ENCODE measurements around the gene PRIM1. TPM values are rescaled to one million over a fixed set of nuclear protein-coding genes. Genes with fewer than 3 reads are reported as not detected.

Gene PRIM1
- total and polyA plus RNA-seq, 12 donors: 0.78 to 9.1 (median 4.3) TPM

DNA sequence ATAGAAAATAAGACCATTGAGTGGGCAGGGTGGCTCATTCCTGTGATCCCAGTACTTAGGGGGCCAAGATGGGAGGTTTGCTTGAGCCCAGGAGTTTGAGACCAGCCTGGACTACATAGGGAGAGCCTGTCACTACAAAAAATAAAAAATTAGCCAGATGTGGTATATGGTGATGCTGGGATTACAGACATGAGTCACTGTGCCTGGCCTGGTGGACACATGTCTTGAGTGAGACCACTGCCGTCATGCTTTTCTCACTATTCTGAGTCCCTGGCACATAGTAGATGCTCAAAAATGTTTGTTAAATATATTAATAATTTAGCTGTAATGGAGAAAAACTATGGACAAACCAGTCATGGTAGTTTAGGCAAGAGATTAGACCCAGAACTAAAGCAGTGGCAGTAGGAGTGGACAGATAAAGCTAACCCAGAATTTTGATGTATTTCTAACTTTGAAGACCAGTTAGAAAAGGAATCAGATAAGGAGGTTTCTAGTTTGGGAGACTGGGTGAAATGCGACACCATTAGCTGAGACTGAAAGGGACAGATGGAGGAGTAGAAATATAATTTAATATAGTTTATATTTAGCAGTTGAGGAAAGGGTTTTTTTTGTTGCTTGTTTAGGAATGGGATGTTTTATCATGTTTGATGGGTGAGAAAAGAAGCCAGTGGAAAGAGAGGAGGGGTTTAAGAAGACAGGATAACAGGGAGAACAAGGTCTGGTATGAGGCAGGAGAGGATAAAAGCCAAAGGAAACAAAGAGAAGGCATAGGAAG is 56.6 kb downstream of the PRIM1 start:
- Histone ChIP-seq H3K4me3 (no peak overlapping the region), H3K27ac (no peak overlapping the region), H3K36me3 (replicated peaks in 1 of 2) (no peaks in the 10 kb centered on the region), H3K9me3 (replicated peaks in 1 of 3) (no peaks in the 10 kb centered on the region), H3K4me1 (replicated peaks in 1 of 2) (no peaks in the 10 kb centered on the region), H3K27me3 (no peaks in the 10 kb centered on the region)
- TF ChIP-seq, protein P1, sequence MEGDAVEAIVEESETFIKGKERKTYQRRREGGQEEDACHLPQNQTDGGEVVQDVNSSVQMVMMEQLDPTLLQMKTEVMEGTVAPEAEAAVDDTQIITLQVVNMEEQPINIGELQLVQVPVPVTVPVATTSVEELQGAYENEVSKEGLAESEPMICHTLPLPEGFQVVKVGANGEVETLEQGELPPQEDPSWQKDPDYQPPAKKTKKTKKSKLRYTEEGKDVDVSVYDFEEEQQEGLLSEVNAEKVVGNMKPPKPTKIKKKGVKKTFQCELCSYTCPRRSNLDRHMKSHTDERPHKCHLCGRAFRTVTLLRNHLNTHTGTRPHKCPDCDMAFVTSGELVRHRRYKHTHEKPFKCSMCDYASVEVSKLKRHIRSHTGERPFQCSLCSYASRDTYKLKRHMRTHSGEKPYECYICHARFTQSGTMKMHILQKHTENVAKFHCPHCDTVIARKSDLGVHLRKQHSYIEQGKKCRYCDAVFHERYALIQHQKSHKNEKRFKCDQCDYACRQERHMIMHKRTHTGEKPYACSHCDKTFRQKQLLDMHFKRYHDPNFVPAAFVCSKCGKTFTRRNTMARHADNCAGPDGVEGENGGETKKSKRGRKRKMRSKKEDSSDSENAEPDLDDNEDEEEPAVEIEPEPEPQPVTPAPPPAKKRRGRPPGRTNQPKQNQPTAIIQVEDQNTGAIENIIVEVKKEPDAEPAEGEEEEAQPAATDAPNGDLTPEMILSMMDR (IDR thresholded peaks at IDR 0.05): no peak
- no peak for TF ChIP-seq POLR2A (IDR thresholded peaks at IDR 0.05)
- no peak for DNase-seq
- 69 to 80% (median 73%) methylated on average over 2 of the region's 2 CpGs for WGBS, 4 donors
- intact Hi-C loops (cut with DNase I): no loop called here

DNA sequence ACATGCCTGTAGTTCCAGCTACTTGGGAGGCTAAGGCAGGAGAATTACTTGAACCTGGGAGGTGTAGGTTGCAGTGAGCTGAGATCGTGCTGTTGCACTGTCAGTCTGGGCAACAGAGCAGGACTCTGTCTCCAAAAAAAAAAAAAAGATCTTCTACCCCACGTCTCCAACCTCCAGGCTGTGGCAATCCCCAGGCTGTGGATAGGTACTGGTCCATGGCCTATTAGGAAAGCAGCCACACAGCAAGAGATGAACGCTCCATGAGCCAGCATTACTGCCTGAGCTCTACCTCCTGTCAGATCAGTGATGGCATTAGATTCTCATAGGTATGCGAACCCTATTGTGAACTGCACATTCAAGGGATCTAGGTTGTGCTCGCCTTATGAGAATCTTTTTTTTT is 58.0 kb downstream of the PRIM1 start:
- no peak for DNase-seq
- intact Hi-C loops (cut with DNase I): no loop called here
- H3K4me1 ChIP-seq (replicated peaks in 1 of 2): peaks cover 0 to 3% of the 10 kb centered on the region in 2 donors
- no peak overlapping the region for H3K4me3 ChIP-seq
- H3K36me3 ChIP-seq (replicated peaks in 1 of 2): no peaks in the 10 kb centered on the region
- H3K9me3 ChIP-seq (replicated peaks in 1 of 3): no peaks in the 10 kb centered on the region
- no peak overlapping the region for H3K27ac ChIP-seq
- TF ChIP-seq POLR2A (IDR thresholded peaks at IDR 0.05): no peak
- TF ChIP-seq, protein P1 (IDR thresholded peaks at IDR 0.05): no peak
- no peaks in the 10 kb centered on the region for H3K27me3 ChIP-seq
- 87 to 97% (median 91%) methylated on average over 5 of the region's 5 CpGs for WGBS, 4 donors

DNA sequence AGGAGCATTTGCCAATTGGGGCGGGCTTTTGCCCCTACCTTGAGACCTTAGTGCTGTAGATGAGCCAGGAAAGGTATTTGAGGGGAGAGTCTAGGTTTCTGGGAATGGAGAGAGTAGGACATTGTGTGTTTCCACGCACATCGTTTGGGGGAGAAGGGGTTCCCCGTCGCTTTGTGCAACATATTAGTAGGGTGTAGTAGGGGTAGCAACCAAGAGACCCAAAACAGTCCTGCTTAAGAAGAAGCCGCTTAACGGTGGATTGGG is 63.3 kb downstream of the PRIM1 start:
- H3K36me3 ChIP-seq (replicated peaks in 1 of 2): no peaks in the 10 kb centered on the region
- 4 to 12% (median 6%) methylated on average over 7 of the region's 7 CpGs for WGBS, 4 donors
- no peaks in the 10 kb centered on the region for H3K27me3 ChIP-seq
- peak overlapping the region; percentile 92 to 100 (median 99) for H3K27ac ChIP-seq
- intact Hi-C loops (cut with DNase I): loop anchor here in 1 of 2 donors (5.0 kb wide), 1 partner anchor 56 kb away; the partner anchor contains the start of gene BAZ2A
- no peak for DNase-seq
- peaks cover 19 to 27% of the 10 kb centered on the region in 2 donors for H3K4me1 ChIP-seq (replicated peaks in 1 of 2)
- peak overlapping the region; percentile 11 to 94 (median 13) for H3K4me3 ChIP-seq
- no peaks in the 10 kb centered on the region for H3K9me3 ChIP-seq (replicated peaks in 1 of 3)
- TF ChIP-seq, protein P1 (IDR thresholded peaks at IDR 0.05): no peak
- TF ChIP-seq POLR2A (IDR thresholded peaks at IDR 0.05): no peak

DNA sequence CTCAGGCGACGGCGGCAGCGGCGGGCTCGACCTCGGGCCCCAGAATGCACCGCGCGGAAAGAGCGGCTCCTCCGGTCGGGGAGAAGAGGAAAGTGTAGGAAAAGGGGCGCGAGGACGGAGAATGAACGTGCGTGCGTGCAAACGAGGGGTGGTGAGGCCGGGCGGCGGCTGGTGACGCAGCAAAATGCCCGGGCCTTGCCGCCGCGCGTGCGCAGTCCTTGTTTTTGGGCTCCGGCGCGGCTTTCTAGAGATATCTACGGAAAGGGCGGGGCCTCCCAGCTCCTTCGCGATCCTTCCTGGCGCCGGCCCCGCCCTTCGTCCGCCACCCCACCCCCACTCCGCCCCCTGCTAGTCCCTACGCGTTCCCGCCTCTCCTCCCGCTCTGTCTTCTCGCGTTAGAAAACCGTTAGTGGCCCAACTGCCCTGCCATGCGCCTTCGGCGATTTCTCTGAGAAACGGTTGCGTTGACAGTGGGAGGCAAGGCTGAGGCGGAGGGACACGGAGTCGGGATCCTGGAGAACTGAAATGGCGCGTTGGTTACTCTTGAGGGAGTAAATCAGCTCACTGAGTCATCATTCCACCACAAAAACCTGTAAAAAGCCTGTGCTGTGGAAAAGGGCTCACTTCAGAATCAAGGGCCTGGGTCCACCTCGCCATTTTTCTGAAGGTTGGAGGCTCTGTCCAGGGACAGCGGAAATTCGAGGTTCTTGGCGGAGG is 63.8 kb downstream of the PRIM1 start, which contains the start of gene PTGES3:
PTGES3 (minus strand) TSS at position 156 of the 717 bp plus-strand sequence. CDS start 285 bp downstream, outside the sequence.
- intact Hi-C loops (cut with DNase I): loop anchor here in 1 of 2 donors (5.0 kb wide), 1 partner anchor 56 kb away; the partner anchor contains the start of gene BAZ2A

More for the DNA sequence above, 63.8 kb downstream of the PRIM1 start, which contains the start of gene PTGES3:
- peak; percentile 98 to 99 (median 99) for DNase-seq
- TF ChIP-seq, protein P1 (IDR thresholded peaks at IDR 0.05): peak in 1 of 6 experiments; percentile 13
- TF ChIP-seq POLR2A (IDR thresholded peaks at IDR 0.05): peak; percentile 91 to 95
- Histone ChIP-seq H3K4me1 (replicated peaks in 1 of 2) (peaks cover 23 to 32% of the 10 kb centered on the region in 2 donors), H3K27me3 (no peaks in the 10 kb centered on the region), H3K9me3 (replicated peaks in 1 of 3) (no peaks in the 10 kb centered on the region), H3K27ac (peak within 1 kb of the TSS; percentile 92 to 100 (median 99)), H3K4me3 (peak within 1 kb of the TSS; percentile 11 to 95 (median 90)), H3K36me3 (replicated peaks in 1 of 2) (no peaks in the 10 kb centered on the region)
- WGBS, 4 donors: 0 to 1% (median 0%) methylated on average over 39 to 64 of the region's 64 CpGs
